Measurements from ENCODE around the gene PTPRN. TPM values are rescaled to one million over a fixed set of nuclear protein-coding genes. Genes with fewer than 3 reads are reported as not detected.
"Not testable (repeated sequence)": the region's sequence is repeated elsewhere in the genome, so short reads cannot be mapped to it uniquely, and the experiment has no call there.

Gene PTPRN
- total and polyA plus RNA-seq, 4 donors, result 0.11 to 2.6 (median 0.22) TPM

GRCh38 chr2:219325136-219325535, 15.9 kb upstream of the PTPRN start:
- no peaks in the 10 kb centered on the region for H3K4me1 ChIP-seq (ENCODE audit: control insufficient read depth in 5 of 5, insufficient read depth in 5 of 5, low read length in 5 of 5)
- no peak overlapping the region for H3K9ac ChIP-seq (ENCODE audit: insufficient read depth in 1 of 2, low read length in 2 of 2)
- no peak for TF ChIP-seq CTCF (IDR thresholded peaks at IDR 0.05; ENCODE audit: control extremely low read depth, extremely low read depth)
- H3K9me3 ChIP-seq (ENCODE audit: control insufficient read depth in 4 of 4, insufficient read depth in 3 of 4, low read length in 3 of 4), result peaks cover 0 to 2% (median 0%) of the 10 kb centered on the region in 4 donors
- H3K27me3 ChIP-seq (ENCODE audit: control insufficient read depth in 3 of 3, insufficient read depth in 3 of 3, low read length in 2 of 3), result peaks cover 2 to 16% (median 4%) of the 10 kb centered on the region in 3 donors
- 88 to 92% methylated on average over 4 of the region's 4 CpGs for WGBS, 2 donors
- ATAC-seq (ENCODE audit: insufficient read depth, low FRiP score) (no peak), DNase-seq (no peak)
- no peak overlapping the region for H3K4me3 ChIP-seq
- no peak overlapping the region for H3K27ac ChIP-seq (ENCODE audit: low read depth in 1 of 2, low read length in 1 of 2)
- H3K36me3 ChIP-seq (ENCODE audit: control insufficient read depth in 4 of 4, insufficient read depth in 4 of 4, low read length in 4 of 4), result no peaks in the 10 kb centered on the region

- H3K9me3 ChIP-seq (ENCODE audit: control insufficient read depth in 4 of 4, insufficient read depth in 3 of 4, low read length in 3 of 4), result no peaks in the 10 kb centered on the region
- no peak overlapping the region for H3K27ac ChIP-seq (ENCODE audit: low read depth in 1 of 2, low read length in 1 of 2)
- TF ChIP-seq CTCF (IDR thresholded peaks at IDR 0.05; ENCODE audit: control extremely low read depth, extremely low read depth), result no peak
- H3K4me1 ChIP-seq (ENCODE audit: control insufficient read depth in 5 of 5, insufficient read depth in 5 of 5, low read length in 5 of 5), result no peaks in the 10 kb centered on the region
- 55 to 66% methylated on average over 4 of the region's 4 CpGs for WGBS, 2 donors
- H3K36me3 ChIP-seq (ENCODE audit: control insufficient read depth in 4 of 4, insufficient read depth in 4 of 4, low read length in 4 of 4), result no peaks in the 10 kb centered on the region
- H3K9ac ChIP-seq (ENCODE audit: insufficient read depth in 1 of 2, low read length in 2 of 2), result no peak overlapping the region
- peaks cover 0 to 13% (median 4%) of the 10 kb centered on the region in 3 donors for H3K27me3 ChIP-seq (ENCODE audit: control insufficient read depth in 3 of 3, insufficient read depth in 3 of 3, low read length in 2 of 3)
- H3K4me3 ChIP-seq, result no peak overlapping the region
- no peak for DNase-seq
- ATAC-seq (ENCODE audit: insufficient read depth, low FRiP score), result no peak
These were observed 14.2 kb upstream of the PTPRN start for GRCh38 chr2:219323434-219323833.

GRCh38 chr2:219314804-219315468, 5.7 kb upstream of the PTPRN start:
- no peak overlapping the region for H3K4me3 ChIP-seq
- H3K27me3 ChIP-seq (ENCODE audit: control insufficient read depth in 3 of 3, insufficient read depth in 3 of 3, low read length in 2 of 3), result peaks cover 4 to 9% (median 5%) of the 10 kb centered on the region in 3 donors
- no peak overlapping the region for H3K9ac ChIP-seq (ENCODE audit: insufficient read depth in 1 of 2, low read length in 2 of 2)
- H3K9me3 ChIP-seq (ENCODE audit: control insufficient read depth in 4 of 4, insufficient read depth in 3 of 4, low read length in 3 of 4), result no peaks in the 10 kb centered on the region
- H3K27ac ChIP-seq (ENCODE audit: low read depth in 1 of 2, low read length in 1 of 2), result no peak overlapping the region
- 90 to 93% methylated on average over 16 of the region's 16 CpGs for WGBS, 2 donors
- no peaks in the 10 kb centered on the region for H3K4me1 ChIP-seq (ENCODE audit: control insufficient read depth in 5 of 5, insufficient read depth in 5 of 5, low read length in 5 of 5)
- H3K36me3 ChIP-seq (ENCODE audit: control insufficient read depth in 4 of 4, insufficient read depth in 4 of 4, low read length in 4 of 4), result no peaks in the 10 kb centered on the region
- no peak for TF ChIP-seq CTCF (IDR thresholded peaks at IDR 0.05; ENCODE audit: control extremely low read depth, extremely low read depth)
- DNase-seq (no peak), ATAC-seq (ENCODE audit: insufficient read depth, low FRiP score) (no peak)

DNA sequence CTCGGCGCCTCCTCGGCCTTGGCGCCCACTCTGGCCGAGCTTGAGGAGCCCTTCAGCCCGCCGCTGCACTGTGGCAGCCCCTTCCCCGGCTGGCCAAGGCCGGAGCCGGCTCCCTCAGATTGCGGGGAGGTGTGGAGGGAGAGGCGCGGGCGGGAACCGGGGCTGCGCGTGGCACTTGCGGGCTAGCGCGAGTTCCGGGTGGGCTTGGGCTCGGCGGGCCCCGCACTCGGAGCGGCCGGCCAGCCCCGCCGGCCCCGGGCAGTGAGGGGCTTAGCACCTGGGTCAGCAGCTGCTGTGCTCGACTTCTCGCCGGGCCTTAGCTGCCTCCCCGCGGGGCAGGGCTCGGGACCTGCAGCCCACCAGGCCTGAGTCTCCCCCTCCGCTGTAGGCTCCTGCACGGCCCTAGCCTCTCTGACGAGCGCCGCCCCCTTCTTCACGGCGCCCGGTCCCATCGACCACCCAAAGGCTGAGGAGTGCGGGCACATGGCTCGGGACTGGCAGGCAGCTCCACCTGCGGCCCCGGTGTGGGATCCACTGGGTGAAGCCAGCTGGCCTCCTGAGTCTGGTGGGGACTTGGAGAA, 3.6 kb upstream of the PTPRN start:
- not testable (repeated sequence) for H3K27ac ChIP-seq (ENCODE audit: low read depth in 1 of 2, low read length in 1 of 2); ATAC-seq (ENCODE audit: insufficient read depth, low FRiP score); H3K36me3 ChIP-seq (ENCODE audit: control insufficient read depth in 4 of 4, insufficient read depth in 4 of 4, low read length in 4 of 4); H3K9me3 ChIP-seq (ENCODE audit: control insufficient read depth in 4 of 4, insufficient read depth in 3 of 4, low read length in 3 of 4); H3K4me1 ChIP-seq (ENCODE audit: control insufficient read depth in 5 of 5, insufficient read depth in 5 of 5, low read length in 5 of 5); H3K4me3 ChIP-seq; H3K9ac ChIP-seq (ENCODE audit: insufficient read depth in 1 of 2, low read length in 2 of 2); DNase-seq
- WGBS, 2 donors, result 88 to 92% methylated on average over 30 to 49 of the region's 49 CpGs
- peaks cover 8 to 22% (median 13%) of the 10 kb centered on the region in 3 donors for H3K27me3 ChIP-seq (ENCODE audit: control insufficient read depth in 3 of 3, insufficient read depth in 3 of 3, low read length in 2 of 3)
